Activated CD4-positive, alpha-beta T cell treated with anti-CD3 and anti-CD28 coated beads, Interleukin-2, Interleukin-6, amounts not matched to agents 100 ng/mL and 50 ng/mL, durations not matched to agents 16 hours and 8 hours (primary cell): ENCODE results near the gene FOXO1.

Experiments
- DNase-seq: peaks from one replicate; pipeline ENCODE4 v3.0.0-alpha.2; 2020

The FOXO1 gene

GRCh38 chr13:40665126-40666044 lies 1.1 kb downstream of the FOXO1 start:
- DNase-seq = peak; percentile 47

GRCh38 chr13:40664350-40665125 lies 1.9 kb downstream of the FOXO1 start:
- DNase-seq = peak; percentile 80

- peak; percentile 87 for DNase-seq
Observed at GRCh38 chr13:40664100-40664349, 2.4 kb downstream of the FOXO1 start.

- peak; percentile 82 for DNase-seq
Observed at GRCh38 chr13:40662866-40663265, 3.6 kb downstream of the FOXO1 start.

- DNase-seq = no peak
Observed at GRCh38 chr13:40661875-40662665, 4.4 kb downstream of the FOXO1 start.

GRCh38 chr13:40660692-40661091 lies 5.7 kb downstream of the FOXO1 start:
- DNase-seq = no peak

- DNase-seq = no peak
Observed at GRCh38 chr13:40660141-40660664, 6.2 kb downstream of the FOXO1 start.

GRCh38 chr13:40657951-40658350 lies 8.5 kb downstream of the FOXO1 start:
- no peak for DNase-seq

- DNase-seq = no peak
Observed at GRCh38 chr13:40657307-40657706, 9.1 kb downstream of the FOXO1 start.

GRCh38 chr13:40656358-40656757 lies 10.1 kb downstream of the FOXO1 start:
- DNase-seq = no peak

GRCh38 chr13:40653527-40654318 lies 12.7 kb downstream of the FOXO1 start:
- DNase-seq = peak; percentile 51

- no peak for DNase-seq
Observed at GRCh38 chr13:40652588-40652940, 13.9 kb downstream of the FOXO1 start.

GRCh38 chr13:40651866-40652587 lies 14.4 kb downstream of the FOXO1 start:
- no peak for DNase-seq

- no peak for DNase-seq
Observed at GRCh38 chr13:40648841-40649240, 17.6 kb downstream of the FOXO1 start.

- DNase-seq = no peak
Observed at GRCh38 chr13:40648040-40648439, 18.4 kb downstream of the FOXO1 start.

- DNase-seq = peak; percentile 39
Observed at GRCh38 chr13:40644838-40645604, 21.4 kb downstream of the FOXO1 start.

- peak; percentile 47 for DNase-seq
Observed at GRCh38 chr13:40640845-40641458, 25.5 kb downstream of the FOXO1 start.

GRCh38 chr13:40640202-40640601 lies 26.2 kb downstream of the FOXO1 start:
- DNase-seq = no peak

GRCh38 chr13:40639221-40639681 lies 27.2 kb downstream of the FOXO1 start:
- no peak for DNase-seq

GRCh38 chr13:40637643-40638042 lies 28.8 kb downstream of the FOXO1 start:
- no peak for DNase-seq
